HG03469 (cell line): ENCODE measurements around the gene ANGEL1.

Experiments used
- ATAC-seq: cut with Tn5 transposase; IDR thresholded peaks from one replicate; pipeline ENCODE4 v1.9.1; 2021; ENCODE audit warnings: mild to moderate bottlenecking, moderate library complexity, moderate number of reproducible peaks; ENCODE audit not compliant: unreplicated experiment

ANGEL1 gene

GRCh38 chr14:76780360-76780759 lies 32.3 kb downstream of the ANGEL1 start:
- no peak for ATAC-seq

DNA sequence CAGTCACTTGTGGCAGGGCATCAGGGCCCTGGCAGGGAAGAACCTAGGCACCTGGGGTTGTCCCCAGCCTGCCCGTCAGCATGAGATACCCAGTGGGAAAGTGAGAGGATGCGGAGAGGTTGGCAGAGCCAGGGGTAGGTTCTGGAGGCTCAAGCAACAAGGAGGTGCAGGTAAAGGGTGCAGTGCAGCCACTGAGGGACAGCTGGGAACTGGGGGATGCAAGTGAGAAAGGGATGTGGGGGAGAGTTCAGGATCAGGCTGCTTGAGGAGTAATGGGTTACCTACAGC lies 32.7 kb downstream of the ANGEL1 start:
- no peak for ATAC-seq

- ATAC-seq, result no peak
Measured at GRCh38 chr14:76779221-76780057, 33.2 kb downstream of the ANGEL1 start.

DNA sequence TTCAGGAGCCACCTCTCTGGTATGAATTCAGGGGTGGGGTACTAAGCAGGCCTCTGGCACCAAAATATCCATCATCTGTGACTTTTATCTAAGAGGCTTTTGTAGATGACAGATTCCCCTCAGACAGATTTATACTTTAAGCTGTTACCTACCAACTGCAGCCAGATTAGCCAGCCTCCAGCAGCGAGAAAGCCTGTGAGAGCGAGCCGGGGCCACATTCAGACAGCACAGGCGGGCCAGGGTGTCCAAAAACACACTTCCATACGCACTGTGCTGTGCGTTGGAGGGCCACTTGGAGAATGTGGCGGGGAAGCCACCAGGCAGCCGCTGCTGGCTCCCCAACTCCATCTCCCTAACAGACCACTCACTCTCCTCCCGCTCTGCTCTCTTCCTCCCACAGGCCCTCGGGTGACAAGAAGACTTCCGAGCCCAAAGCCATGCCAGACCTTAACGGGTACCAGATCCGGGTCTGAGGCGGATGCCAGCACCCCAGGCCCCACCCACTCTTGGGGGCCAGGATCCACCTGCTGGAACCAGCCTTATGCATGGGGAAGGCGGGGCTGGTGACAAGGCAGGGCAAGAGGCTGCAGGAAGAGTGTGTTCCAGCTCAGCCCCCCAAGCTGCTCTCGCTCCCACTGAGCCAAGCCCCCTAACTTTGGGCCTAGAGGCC lies 34.0 kb downstream of the ANGEL1 start:
- no peak for ATAC-seq

- ATAC-seq, result no peak
Measured at GRCh38 chr14:76777721-76778120, 35.0 kb downstream of the ANGEL1 start.

DNA sequence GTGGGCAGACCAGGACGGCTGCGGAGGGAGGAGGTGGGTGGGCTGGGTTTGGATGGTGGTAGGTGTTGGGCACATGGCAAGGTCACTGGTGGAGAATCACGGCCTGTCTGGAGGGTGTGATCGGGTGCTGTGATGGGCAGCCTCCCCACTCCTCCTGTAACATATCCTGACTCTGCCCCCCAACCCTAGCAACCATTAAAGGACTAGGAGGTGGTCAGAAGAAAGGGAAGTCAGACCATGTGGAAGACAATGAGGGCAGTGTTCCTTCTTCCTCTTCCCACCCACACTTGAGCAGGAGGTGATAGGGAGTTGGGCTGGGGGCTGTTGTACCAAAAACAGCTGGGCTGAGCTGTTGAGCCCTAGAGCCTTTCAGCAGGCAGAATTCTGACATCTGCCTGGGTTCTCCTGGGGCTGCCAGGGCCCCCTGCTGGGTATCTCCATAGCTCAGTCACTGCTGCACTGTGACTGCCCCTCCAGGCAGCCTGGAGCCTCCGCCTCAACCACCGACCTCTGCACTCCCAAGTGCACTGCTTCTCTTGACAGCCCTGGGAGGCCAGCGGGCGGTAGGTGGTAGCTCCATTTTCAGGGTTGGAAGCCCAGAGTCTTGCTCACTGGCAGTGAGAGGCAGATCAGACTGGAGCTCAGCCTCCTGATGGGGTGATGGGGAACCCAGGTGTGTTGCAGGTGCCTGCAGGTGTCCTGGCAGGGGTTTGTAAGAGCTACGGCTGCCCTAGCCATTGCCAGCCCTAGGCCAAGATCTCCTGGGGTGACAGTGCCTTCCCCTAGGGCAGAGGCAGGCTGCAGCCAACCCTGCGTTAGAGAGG lies 36.0 kb downstream of the ANGEL1 start:
- ATAC-seq, result no peak

GRCh38 chr14:76775695-76776427 lies 36.8 kb downstream of the ANGEL1 start:
- ATAC-seq, result no peak

- no peak for ATAC-seq
Measured at GRCh38 chr14:76774821-76775694, 37.6 kb downstream of the ANGEL1 start.

- no peak for ATAC-seq
Measured at GRCh38 chr14:76773956-76774820, 38.5 kb downstream of the ANGEL1 start.

DNA sequence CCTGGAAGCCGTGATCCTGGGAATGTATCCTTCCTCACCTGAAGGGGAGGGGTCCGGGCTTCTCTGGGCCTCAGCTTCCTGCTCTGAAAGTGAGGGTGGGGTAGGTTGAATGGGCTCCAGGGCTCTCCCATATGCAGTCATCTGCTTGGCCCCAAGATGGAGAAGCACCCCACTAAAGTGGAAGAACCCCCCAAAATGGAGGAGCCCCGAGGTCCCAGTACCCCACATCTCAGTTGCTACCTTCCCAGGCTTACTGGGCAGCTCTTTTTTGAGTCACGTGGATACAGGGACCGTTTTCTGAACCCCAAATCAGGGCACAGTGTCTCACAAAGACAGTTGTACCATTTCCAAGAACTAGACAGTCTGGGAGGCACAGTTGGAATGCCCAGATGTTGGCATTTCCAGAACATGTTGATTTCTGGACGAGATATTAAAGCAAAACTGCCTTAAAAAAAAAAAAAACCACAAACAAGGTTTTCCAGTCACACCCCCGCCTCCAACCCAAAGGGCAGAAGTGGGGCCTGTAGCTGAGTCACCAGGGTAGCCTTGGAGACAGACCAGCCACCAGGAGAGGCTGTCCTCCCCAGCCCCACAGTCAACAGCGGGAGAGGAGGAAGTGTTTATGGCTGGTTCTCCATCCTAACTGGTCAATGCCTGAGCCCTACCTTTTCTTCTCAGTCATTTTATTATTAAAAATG lies 39.3 kb downstream of the ANGEL1 start:
- no peak for ATAC-seq

DNA sequence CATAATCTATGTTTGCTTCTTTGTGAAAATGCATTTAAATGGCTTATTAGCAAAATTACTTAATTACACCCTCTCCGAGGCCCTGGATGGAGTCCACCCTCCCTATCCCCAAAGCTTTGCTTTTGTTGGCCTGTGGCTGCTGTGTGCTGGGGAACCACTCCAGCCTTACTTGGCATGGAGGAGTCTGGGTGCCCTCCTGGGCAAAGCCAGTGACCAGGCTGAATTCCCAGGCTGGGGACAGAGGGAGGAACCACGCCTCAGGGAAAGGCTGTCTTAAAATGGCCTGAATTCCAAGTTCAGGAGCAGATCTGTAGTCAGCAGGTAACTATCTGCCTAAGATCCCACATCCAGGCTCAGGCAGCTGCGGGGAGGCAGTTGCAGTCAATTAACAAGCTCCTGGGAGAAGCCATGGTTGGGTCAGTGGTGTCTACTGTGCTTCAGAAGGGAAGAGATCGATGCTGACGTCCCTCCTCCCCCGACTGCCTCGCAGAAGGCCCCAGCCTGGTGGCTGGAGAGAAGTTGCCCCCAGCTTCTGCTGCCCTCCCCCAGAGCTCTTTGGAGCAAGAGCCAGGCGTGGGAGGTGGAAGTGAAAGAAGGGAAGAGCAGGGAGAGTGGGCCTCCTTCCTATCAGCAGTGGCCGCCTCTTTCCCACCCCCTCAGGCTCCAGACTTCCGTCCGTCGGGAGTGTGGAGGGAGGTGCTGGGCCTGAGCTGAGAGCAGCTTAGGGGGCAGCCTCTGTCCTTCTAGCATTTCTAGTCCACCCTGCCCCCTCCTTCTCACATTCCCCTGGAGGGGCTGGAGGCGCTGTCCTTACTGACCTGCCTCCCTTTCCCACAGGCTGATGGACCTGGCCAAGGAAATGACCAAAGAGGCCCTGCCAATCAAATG lies 40.1 kb downstream of the ANGEL1 start:
- no peak for ATAC-seq

DNA sequence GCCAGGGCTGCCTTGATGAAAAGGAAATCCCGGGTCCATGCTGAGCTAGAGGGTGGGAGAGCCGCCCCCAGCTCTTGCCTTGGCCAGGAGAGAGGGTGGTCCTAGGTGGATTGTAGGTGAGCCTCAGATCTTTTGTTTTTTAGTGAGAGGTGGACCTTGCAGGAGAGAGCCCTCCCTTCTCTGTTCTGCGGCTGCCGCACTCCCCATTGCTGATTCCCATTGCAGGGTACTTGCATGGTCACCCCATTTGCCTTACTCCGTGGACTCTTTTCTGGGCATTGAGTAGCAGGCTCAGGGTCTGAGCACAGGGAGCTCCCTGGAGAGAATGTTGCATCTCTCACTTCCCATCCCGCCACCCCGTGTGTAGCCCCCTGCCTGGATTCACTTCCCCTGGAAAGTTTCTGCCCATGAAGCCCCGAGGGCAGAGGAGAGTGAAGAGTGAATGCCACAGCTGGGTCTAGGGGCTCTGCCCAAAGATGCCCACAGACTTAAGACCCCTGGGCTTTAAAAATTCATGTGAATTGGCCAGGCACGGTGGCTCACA lies 41.2 kb downstream of the ANGEL1 start:
- no peak for ATAC-seq

DNA sequence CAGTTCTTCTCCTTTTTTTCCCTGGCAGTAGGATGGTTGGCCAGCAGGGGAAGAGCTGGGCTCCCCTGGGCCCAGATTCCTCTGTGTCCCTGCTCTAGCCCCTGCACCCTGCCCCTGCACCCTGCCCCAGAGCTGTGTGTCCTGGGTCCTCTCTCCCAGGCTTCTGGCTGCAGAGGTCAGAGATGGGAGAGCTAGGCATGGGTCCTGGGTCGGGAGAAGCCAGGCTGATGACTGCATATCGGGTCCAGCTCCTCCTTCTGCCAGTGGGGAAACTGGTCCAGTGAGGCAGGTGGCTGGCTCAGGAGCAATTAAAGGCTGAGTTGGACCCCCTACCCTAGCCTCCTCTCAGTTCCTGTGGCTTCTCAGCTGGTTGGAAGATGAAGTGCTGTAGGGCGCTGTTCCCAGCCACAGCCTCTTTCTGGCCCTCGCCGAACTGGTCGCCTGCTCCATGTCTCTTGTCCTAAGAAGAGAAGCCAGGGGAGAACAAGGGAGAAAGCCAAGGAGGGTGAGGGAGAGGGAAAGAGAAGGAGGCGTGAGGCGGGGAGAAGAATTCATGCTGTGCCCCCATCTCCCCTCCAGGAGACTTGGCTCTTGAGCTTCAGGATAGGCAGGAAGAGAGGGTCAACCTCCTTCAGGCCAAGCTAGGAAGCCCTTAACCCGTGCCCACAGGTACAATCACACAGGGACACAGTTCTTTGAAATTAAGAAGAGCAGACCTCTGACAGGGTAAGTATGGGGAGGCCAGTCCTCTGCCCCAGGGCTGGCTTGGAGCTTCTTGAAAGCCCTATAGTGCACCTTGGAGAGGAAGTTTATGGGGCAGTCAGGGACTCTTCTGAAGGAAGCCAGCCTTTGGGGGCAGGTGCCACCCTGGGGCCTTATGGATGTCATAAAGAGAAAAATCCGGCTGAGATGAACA lies 41.9 kb downstream of the ANGEL1 start:
- ATAC-seq, result no peak

- ATAC-seq, result no peak
Measured at GRCh38 chr14:76769636-76770292, 42.9 kb downstream of the ANGEL1 start.

DNA sequence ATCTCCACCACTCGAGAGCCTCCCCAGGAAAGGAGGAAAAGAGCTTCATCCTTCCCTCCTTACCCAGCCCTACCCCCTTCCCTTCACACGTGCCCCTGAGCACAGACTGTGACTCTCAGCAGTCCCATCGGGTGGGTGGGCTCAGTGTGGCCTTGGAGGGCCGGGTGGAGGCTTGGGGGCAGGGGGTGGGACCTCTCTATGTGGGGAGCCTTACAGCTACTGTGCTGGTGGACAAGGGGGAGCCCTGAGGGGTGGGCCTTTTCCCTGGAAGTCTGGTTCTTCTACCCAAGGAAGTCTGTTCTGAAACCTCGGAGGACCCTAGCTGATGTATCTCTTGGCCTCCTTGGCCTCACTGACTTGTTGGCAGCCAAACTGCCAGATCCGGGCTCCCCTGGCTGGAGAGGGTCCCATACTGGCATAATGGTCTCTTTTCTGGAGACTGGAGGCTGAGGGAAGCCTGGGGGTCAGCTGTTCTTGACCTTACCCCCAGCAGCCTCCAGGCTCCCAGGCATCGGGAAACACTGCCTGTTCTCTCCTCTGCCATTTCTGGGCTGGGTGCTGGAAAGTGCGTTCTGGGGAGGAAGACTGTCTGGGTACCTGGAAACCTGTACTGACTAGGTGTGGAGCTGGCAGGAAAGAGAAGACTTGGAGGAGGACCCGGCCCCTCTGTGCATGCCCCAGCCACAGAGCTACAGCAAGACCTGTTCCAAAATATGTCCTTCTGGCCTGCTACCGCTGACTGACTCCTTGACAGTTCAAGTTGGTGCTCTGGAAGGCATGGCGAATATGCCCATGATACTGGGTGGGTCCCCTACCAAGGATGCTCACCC lies 43.8 kb downstream of the ANGEL1 start:
- ATAC-seq, result no peak
